HG02610 (cell line): ENCODE measurements around the gene CD300LD.

Experiments used
- ATAC-seq: cut with Tn5 transposase; IDR thresholded peaks from one replicate; pipeline ENCODE4 v1.9.1; 2021; ENCODE audit warnings: mild to moderate bottlenecking, moderate library complexity; ENCODE audit not compliant: unreplicated experiment

CD300LD gene

DNA sequence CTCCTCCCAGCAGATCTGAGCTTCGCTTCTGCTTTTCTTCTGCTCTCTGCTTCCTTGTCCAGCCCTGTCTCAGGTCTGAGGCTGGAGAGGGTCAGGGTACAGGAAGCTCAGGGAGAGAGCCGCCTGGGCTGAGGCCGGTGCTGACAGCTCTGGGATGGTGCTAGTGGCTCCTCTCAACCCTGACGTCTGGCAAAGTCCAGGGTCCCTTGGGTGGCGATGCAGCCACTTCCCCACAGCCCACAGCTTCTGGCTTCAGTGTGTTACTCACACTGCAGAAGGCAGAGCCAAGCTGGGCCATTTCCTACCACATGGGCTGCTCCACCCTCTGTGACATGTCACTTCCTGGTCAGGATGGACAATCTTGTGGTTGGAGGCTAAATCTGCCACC, 46.2 kb downstream of the CD300LD start, which contains the start of gene CD300C:
CD300C (minus strand) TSS at position 273 of the 388 bp plus-strand sequence. CDS start 333 bp downstream, outside the sequence.
- ATAC-seq, result no peak

- no peak for ATAC-seq
Observed at GRCh38 chr17:74544991-74545842, 46.9 kb downstream of the CD300LD start.

- no peak for ATAC-seq
Observed at GRCh38 chr17:74543891-74544760, 48.0 kb downstream of the CD300LD start.

DNA sequence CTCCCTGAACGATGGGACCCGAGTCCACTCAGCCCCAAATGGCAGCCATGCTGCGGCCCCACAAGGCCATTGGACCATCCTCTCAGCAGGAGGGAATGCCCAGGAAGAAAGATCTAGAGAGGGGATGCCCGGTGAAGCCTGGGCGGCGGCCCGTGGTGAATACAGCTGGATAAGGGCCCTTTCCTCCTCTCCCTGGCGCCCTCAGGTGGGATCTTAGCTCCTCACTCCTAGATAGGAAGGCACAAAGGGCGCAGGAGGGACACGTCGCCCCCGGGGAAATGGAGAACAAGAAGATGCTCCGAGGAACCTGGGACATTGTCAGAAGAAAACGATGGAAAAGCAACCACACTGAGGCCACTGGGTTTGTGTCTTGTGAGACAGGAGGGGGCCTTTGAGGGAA, 48.7 kb downstream of the CD300LD start:
- ATAC-seq, result no peak

DNA sequence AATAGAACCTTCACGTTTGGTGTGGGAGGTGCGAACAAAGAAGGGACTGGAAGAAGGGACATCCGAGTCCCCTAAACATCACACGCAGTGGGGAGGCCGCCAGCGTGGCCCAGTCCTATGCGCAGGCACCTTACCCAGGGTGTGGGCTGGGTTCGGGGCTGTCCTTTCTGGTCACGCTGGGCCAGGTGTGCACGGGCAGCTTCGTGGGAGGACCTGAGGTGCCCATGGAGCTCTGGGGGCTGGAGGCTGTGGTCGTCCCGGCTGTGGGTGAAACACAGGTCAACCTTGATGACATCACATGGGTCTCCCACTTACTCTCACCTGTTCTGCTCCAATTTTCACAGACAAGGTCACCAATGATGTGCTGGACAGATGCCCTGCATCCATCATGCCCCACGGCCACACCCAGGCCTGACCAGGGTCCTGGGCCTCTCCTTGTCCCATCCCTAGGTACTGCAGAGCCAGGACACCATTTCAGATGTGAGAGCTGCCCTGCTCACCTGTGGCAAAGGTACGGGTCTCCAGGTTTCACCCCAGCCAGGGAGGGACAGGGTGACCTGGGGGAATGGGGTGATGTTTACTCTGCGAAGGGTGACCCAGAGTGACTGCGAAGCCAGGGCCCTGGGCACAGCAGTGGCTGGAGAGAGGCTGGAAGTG, 49.2 kb downstream of the CD300LD start:
- no peak for ATAC-seq

DNA sequence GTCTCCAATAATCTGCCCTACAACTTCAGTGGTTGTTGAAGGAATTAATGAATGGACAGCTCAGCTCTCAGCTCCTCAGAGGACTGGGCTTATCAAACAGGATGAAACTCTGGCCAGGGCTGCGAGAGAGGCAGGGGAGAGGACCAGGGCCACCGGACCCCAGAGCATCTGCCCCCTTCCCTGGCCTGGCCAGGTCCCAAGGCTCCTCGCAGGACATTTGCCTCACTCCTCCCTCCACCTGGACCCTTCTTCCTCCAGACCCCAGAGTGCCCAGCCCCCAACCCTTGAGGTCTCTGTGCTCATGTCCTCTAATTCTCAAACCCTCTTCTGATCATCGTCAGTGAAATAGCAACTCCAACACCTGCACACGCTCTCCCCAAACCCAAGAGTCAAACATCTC, 49.9 kb downstream of the CD300LD start:
- ATAC-seq, result no peak

GRCh38 chr17:74541176-74542111, 50.6 kb downstream of the CD300LD start:
- ATAC-seq, result no peak

DNA sequence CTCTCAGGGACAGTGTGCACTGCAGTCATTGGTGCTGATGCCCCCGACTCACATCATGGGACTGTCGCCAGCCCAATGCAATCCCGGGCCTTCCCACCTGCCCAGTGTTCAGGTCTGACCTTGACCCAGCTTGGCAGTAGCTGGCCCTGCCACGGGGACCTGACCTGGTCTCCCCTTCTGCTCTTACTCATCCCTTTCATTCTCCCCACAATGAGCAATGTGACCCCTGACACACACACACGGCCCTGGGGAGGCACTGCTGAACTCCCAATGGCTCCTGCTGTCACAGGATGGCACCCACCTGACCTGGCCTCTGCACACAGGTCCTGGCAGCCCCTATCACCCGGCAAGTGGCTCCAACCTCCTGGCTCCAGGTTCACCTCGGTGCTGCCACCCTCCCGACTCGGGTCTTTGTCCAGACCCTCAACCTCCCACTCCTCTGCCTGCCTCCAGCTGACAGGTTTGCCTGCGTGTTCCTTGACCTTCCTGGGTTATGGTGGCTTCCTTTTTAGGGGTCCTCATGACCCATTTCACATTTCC, 52.7 kb downstream of the CD300LD start:
- ATAC-seq, result no peak

DNA sequence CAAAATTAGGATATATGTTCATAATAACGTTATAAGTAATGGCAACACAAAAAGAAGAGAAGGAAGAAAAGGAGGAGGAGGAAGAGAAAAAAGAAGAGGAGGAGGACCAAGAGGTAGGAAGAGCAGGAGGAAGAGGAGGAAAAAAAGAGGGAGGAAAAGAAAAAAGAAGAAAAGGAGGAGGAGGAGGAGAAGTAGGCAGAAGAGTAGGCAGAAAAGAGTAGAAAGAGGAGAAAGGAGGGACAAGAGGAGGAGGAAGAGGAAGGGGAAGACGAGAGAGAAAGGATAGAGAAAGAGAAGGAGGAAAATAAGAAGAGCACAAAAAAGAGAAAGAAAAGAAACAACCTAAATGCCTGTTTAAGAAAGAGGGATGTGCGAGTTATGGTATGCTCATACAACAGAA, 55.2 kb downstream of the CD300LD start:
- ATAC-seq, result no peak

DNA sequence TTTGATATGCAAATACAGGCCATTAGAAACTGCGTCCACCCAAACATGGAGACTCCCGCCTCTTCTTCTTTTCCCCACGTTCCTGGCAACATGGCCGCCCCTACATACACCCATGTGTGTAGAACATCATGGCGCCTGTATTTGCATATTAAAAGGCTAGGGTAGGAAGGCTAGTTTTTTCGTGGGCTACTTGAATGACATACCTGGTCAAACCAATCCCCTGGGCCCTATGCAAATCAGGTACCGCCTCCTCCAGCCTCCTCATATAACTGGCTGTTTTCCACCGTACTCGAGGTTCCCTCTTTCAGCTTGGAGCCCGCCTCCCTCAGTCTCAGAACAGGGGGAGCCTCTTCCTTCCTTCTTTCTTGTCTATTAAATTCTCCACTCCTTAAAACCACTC, 60.0 kb downstream of the CD300LD start:
- ATAC-seq, result no peak

DNA sequence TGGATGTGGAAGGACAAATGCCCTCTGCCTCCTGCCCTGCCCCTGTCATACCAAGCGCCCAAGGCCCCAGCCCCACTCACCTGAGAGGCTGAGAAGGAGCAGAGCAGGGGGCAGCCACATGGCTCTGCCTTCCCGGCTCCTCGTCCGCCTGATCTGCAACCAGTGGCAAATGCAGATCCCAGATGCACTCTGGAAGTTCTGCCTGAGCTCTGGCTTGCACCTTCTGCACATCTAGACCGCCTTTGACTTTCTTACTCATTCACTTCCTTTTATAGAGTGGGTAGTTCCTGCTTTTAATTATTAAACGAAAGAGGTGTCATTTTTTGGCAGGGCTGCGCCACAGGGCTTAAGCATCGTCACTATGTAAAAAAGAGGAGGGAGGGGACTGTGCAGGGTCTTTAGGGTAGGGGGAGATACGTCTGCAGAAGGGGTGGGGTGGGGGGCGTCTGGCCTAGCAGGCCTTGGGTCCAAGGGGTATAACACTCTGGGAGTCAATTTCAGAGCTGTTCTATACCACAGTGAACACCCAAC, 60.8 kb downstream of the CD300LD start, which contains the start of gene CD300LB:
CD300LB (minus strand) TSS at position 245 of the 531 bp plus-strand sequence; CDS start at position 120, 125 bp downstream.
- ATAC-seq, result no peak

DNA sequence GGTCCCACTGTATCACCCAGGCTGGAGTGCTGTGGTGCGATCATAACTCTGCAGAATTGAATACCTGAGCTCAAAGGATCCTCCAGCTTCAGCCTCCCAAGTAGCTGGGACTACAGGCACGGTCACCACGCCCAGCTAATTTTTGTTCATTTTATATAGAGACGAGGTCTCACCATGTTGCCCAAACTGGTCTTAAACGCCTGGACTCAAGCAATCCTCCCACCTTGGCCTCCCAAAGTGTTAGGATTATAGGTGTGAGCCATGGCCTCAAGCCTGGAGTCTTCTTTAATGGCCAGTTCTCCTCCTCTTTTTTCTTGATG, 61.3 kb downstream of the CD300LD start:
- ATAC-seq, result no peak
